Raji (cell line): Measurements from ENCODE around the gene HPCAL1.

Source experiments
- POLR2A ChIP-seq: IDR thresholded peaks from 2 replicates; pipeline ENCODE4 v1.6.1; 2011; ENCODE audit warnings: low read depth, low read length, control low read depth; ENCODE audit not compliant: insufficient read depth

The HPCAL1 gene

GRCh38 chr2:10433947-10434885 is 131.5 kb downstream of the HPCAL1 start:
- no peak for TF ChIP-seq POLR2A

- TF ChIP-seq POLR2A, result no peak
These were observed 132.4 kb downstream of the HPCAL1 start for GRCh38 chr2:10434886-10435819.

- no peak for TF ChIP-seq POLR2A
These were observed 133.1 kb downstream of the HPCAL1 start for GRCh38 chr2:10435820-10436204.

GRCh38 chr2:10436583-10437110 is 133.9 kb downstream of the HPCAL1 start:
- TF ChIP-seq POLR2A, result no peak

GRCh38 chr2:10437806-10438205 is 135.1 kb downstream of the HPCAL1 start:
- no peak for TF ChIP-seq POLR2A

- TF ChIP-seq POLR2A, result no peak
These were observed 136.0 kb downstream of the HPCAL1 start for GRCh38 chr2:10438688-10439087.

- no peak for TF ChIP-seq POLR2A
These were observed 136.6 kb downstream of the HPCAL1 start for GRCh38 chr2:10439185-10439879.

GRCh38 chr2:10439971-10440370 is 137.3 kb downstream of the HPCAL1 start:
- no peak for TF ChIP-seq POLR2A

GRCh38 chr2:10440736-10441135 is 138.0 kb downstream of the HPCAL1 start:
- no peak for TF ChIP-seq POLR2A

- no peak for TF ChIP-seq POLR2A
These were observed 139.2 kb downstream of the HPCAL1 start for GRCh38 chr2:10441948-10442347.

GRCh38 chr2:10444463-10444862 is 141.8 kb downstream of the HPCAL1 start:
- no peak for TF ChIP-seq POLR2A

- no peak for TF ChIP-seq POLR2A
These were observed 143.9 kb downstream of the HPCAL1 start for GRCh38 chr2:10446631-10447030.

- no peak for TF ChIP-seq POLR2A
These were observed 144.7 kb downstream of the HPCAL1 start for GRCh38 chr2:10447300-10447894.

- TF ChIP-seq POLR2A, result peak; percentile 47; the same call in 1 of the 2 replicates
These were observed 145.3 kb downstream of the HPCAL1 start, which contains the start of gene ODC1 for GRCh38 chr2:10447895-10448575. ODC1 (minus strand) TSS chr2:10448327; CDS start chr2:10445032, 3,295 bp downstream.
